HG03280 (cell line): Measurements from ENCODE around the gene SWSAP1.
"Not testable (repeated sequence)": the region's sequence is repeated elsewhere in the genome, so short reads cannot be mapped to it uniquely, and the experiment has no call there.

Source experiments
- ATAC-seq: cut with Tn5 transposase; IDR thresholded peaks from one replicate; pipeline ENCODE4 v1.9.1; 2021; ENCODE audit warnings: mild to moderate bottlenecking, moderate library complexity; ENCODE audit not compliant: unreplicated experiment

Gene SWSAP1

GRCh38 chr19:11354102-11354501 is 20.4 kb upstream of the SWSAP1 start:
- not testable (repeated sequence) for ATAC-seq

GRCh38 chr19:11355160-11356073 is 19.0 kb upstream of the SWSAP1 start, which contains the start of gene PLPPR2:
Gene PLPPR2, plus strand, starts transcription at chr19:11355432. Its CDS starts 2,242 bp downstream, at chr19:11357674.
- ATAC-seq = no peak

- ATAC-seq = no peak
Observed at GRCh38 chr19:11356074-11356397, 18.4 kb upstream of the SWSAP1 start.

GRCh38 chr19:11356676-11357550 is 17.6 kb upstream of the SWSAP1 start:
- ATAC-seq = no peak

- no peak for ATAC-seq
Observed at GRCh38 chr19:11359421-11359820, 15.0 kb upstream of the SWSAP1 start.

GRCh38 chr19:11361037-11361770 is 13.3 kb upstream of the SWSAP1 start:
- ATAC-seq = no peak

- no peak for ATAC-seq
Observed at GRCh38 chr19:11361771-11362731, 12.4 kb upstream of the SWSAP1 start.

- ATAC-seq = no peak
Observed at GRCh38 chr19:11363881-11364280, 10.6 kb upstream of the SWSAP1 start.

GRCh38 chr19:11364296-11364904 is 10.1 kb upstream of the SWSAP1 start:
- ATAC-seq = no peak

- ATAC-seq = no peak
Observed at GRCh38 chr19:11364935-11365334, 9.5 kb upstream of the SWSAP1 start.

GRCh38 chr19:11365557-11366117 is 8.8 kb upstream of the SWSAP1 start:
- ATAC-seq = no peak

- ATAC-seq = no peak
Observed at GRCh38 chr19:11367528-11367927, 6.9 kb upstream of the SWSAP1 start.

GRCh38 chr19:11370744-11371143 is 3.7 kb upstream of the SWSAP1 start:
- no peak for ATAC-seq

- no peak for ATAC-seq
Observed at GRCh38 chr19:11373166-11373884, 1.1 kb upstream of the SWSAP1 start.

- no peak for ATAC-seq
Observed at GRCh38 chr19:11373885-11374432, 507 bp upstream of the SWSAP1 start.

GRCh38 chr19:11375143-11375948 is 880 bp downstream of the SWSAP1 start:
- peak; percentile 24 for ATAC-seq

- ATAC-seq = no peak
Observed at GRCh38 chr19:11377237-11377636, 2.8 kb downstream of the SWSAP1 start.
